Mesendoderm (in vitro differentiated cells): ENCODE data around the gene UCN3.

ENCODE experiments used
- DNase-seq: peaks from one replicate; pipeline ENCODE4 v3.0.0; 2013
- H2AK5ac ChIP-seq: 2 replicates; pipeline ENCODE4 v1.6.1; 2013; ENCODE audit warnings: low read length, inconsistent platforms
- H2BK120ac ChIP-seq: 2 replicates; pipeline ENCODE4 v1.6.1; 2013; ENCODE audit warnings: low read depth, mild to moderate bottlenecking, low read length, moderate library complexity, mixed read lengths
- H2BK15ac ChIP-seq: replicated peaks from 2 replicates; pipeline ENCODE4 v1.6.1; 2013; ENCODE audit warnings: low read depth, mild to moderate bottlenecking, moderate library complexity
- H2BK5ac ChIP-seq: 2 replicates; pipeline ENCODE4 v1.6.1; 2013; ENCODE audit warnings: low read length, inconsistent platforms
- H3K18ac ChIP-seq: 2 replicates; pipeline ENCODE4 v1.6.1; 2013; ENCODE audit warnings: mild to moderate bottlenecking, low read length, mixed read lengths
- H3K23ac ChIP-seq: one replicate; pipeline ENCODE4 v1.6.1; 2013; ENCODE audit warnings: low read length
- H3K27ac ChIP-seq: 2 replicates; pipeline ENCODE4 v1.5.1; 2013; ENCODE audit warnings: low read depth, mild to moderate bottlenecking, inconsistent platforms, low read length, moderate library complexity
- H3K27me3 ChIP-seq: 2 replicates; pipeline ENCODE4 v1.6.1; 2013; ENCODE audit warnings: low read length, control low read depth, mild to moderate bottlenecking, inconsistent platforms; ENCODE audit not compliant: insufficient read depth, poor library complexity
- H3K36me3 ChIP-seq: 2 replicates; pipeline ENCODE4 v1.6.1; 2013; ENCODE audit warnings: low read length, inconsistent platforms; ENCODE audit not compliant: control insufficient read depth, insufficient read depth
- H3K4ac ChIP-seq: one replicate; pipeline ENCODE4 v1.6.1; 2013; ENCODE audit warnings: low read depth, mild to moderate bottlenecking, low read length, moderate library complexity
- H3K4me1 ChIP-seq: 2 replicates; pipeline ENCODE4 v1.6.1; 2013; ENCODE audit warnings: low read depth, low read length, inconsistent platforms; ENCODE audit not compliant: control insufficient read depth
- H3K4me2 ChIP-seq: 2 replicates; pipeline ENCODE4 v1.6.1; 2013; ENCODE audit warnings: low read length
- H3K4me3 ChIP-seq: 2 replicates; pipeline ENCODE4 v1.5.1; 2013; ENCODE audit warnings: mild to moderate bottlenecking, low read length
- H3K56ac ChIP-seq: one replicate; pipeline ENCODE4 v1.6.1; 2013; ENCODE audit warnings: low read length
- H3K79me1 ChIP-seq: 2 replicates; pipeline ENCODE4 v1.6.1; 2013; ENCODE audit warnings: low read length, inconsistent platforms
- H3K79me2 ChIP-seq: 2 replicates; pipeline ENCODE4 v1.6.1; 2013; ENCODE audit warnings: mild to moderate bottlenecking, low read length; ENCODE audit not compliant: control insufficient read depth, insufficient read depth
- H3K9ac ChIP-seq: 2 replicates; pipeline ENCODE4 v1.6.1; 2013; ENCODE audit warnings: low read length, inconsistent platforms
- H4K5ac ChIP-seq: one replicate; pipeline ENCODE4 v1.6.1; 2013; ENCODE audit warnings: low read length
- H4K8ac ChIP-seq: one replicate; pipeline ENCODE4 v1.6.1; 2013; ENCODE audit warnings: low read depth, mild to moderate bottlenecking, control low read depth, low read length, moderate library complexity
- WGBS: extraction: QIAGEN DNeasy Blood & Tissue Kit; methylation state at CpG from one replicate; pipeline ENCODE4 v1.1.7; 2013; ENCODE audit warnings: low lambda C conversion rate, missing lambda C conversion rate; ENCODE audit not compliant: insufficient coverage; ENCODE audit errors: extremely low coverage; 5-methylcytosine and 5-hydroxymethylcytosine counted together

UCN3 gene

GRCh38 chr10:5423771-5424170 is 59.0 kb downstream of the UCN3 start:
- WGBS: no CpG with 5 or more reads among the region's 2 CpGs
- Histone ChIP-seq H3K27ac (no peak overlapping the region), H3K79me1 (peaks cover 1% of the 10 kb centered on the region), H3K36me3 (no peaks in the 10 kb centered on the region), H2BK120ac (no peak overlapping the region), H4K5ac (no peak overlapping the region), H3K4ac (no peak overlapping the region), H3K4me1 (no peaks in the 10 kb centered on the region), H3K23ac (no peak overlapping the region), H2BK15ac (no peak overlapping the region), H3K4me2 (no peak overlapping the region), H4K8ac (no peak overlapping the region), H2BK5ac (no peak overlapping the region), H3K56ac (no peak overlapping the region), H3K27me3 (no peaks in the 10 kb centered on the region), H3K4me3 (no peak overlapping the region), H2AK5ac (no peak overlapping the region), H3K18ac (no peak overlapping the region), H3K79me2 (peaks cover 21% of the 10 kb centered on the region), H3K9ac (no peak overlapping the region)
- no peak for DNase-seq
